HG02870 (cell line): ENCODE results near the gene SLAIN2.
"Not testable (repeated sequence)": the region's sequence is repeated elsewhere in the genome, so short reads cannot be mapped to it uniquely, and the experiment has no call there.

Experiments
- ATAC-seq: cut with Tn5 transposase; IDR thresholded peaks from one replicate; pipeline ENCODE4 v1.9.1; 2021; ENCODE audit warnings: mild to moderate bottlenecking, moderate library complexity; ENCODE audit not compliant: unreplicated experiment

SLAIN2 gene

DNA sequence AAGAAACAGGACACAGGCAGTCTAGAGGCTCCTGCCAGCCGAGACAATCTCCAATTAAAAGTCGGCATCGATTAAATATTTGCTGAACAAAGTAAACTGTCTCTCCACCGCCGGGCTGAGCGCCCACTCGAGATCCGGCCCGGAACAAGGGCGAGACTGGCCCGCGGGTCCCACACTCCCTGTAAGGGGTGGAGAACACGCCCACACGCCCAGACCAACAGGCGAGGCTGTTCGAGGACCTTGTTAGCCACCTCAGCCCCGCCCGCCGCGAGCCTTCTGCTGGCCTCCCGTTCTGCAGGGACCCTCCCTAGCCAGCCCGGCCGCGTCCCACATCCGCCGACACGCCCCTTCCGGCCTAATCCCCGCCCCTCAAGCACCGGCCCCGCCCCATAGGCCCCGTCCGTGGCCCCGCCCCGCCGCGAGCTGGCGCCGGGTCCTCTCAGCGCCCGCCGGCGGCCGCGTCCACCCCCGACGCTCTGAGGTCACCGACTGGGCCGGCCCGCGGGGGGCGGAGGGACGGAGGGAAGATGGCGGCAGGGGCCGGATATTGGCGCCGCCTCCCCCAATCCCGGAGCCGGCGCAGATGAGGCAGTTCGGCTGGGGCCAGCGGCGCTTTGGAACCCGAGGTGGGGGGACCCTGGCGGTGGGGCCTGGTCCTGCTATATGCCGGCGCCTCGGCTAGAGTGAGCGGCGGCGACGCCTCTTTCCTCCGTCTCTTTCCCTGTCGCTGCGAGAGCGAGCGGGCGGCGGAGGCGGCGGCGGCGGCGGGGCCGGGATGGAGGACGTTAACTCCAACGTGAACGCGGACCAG lies at the start of gene SLAIN2:
Gene SLAIN2, plus strand, starts transcription at position 565 of the 811 bp plus-strand sequence. Its CDS starts 211 bp downstream, at position 776.
- peak; percentile 85 for ATAC-seq

GRCh38 chr4:48292218-48292790 lies 49.0 kb upstream of the SLAIN2 start:
- not testable (repeated sequence) for ATAC-seq

DNA sequence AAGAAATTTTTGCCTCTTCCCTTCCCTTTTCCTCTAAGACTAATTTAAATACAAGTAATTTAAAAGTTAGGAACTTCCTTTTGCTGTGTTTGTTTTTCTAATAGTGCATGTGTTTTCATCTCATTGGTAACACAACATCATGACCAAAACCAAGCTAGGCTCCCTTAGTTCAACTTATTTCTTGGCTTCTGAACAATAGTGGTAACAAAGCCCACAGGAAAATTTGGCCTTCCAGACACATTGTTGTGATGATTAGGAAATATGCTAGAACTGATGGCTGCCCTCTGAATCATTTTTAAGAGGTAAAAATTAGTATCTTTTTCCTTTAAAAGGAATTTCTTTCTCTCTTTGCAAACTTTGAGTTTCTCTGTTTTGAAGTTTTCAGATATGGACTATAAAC lies 46.2 kb upstream of the SLAIN2 start:
- no peak for ATAC-seq

- peak; percentile 95 for ATAC-seq
These were observed 45.0 kb upstream of the SLAIN2 start for GRCh38 chr4:48296365-48296764.

DNA sequence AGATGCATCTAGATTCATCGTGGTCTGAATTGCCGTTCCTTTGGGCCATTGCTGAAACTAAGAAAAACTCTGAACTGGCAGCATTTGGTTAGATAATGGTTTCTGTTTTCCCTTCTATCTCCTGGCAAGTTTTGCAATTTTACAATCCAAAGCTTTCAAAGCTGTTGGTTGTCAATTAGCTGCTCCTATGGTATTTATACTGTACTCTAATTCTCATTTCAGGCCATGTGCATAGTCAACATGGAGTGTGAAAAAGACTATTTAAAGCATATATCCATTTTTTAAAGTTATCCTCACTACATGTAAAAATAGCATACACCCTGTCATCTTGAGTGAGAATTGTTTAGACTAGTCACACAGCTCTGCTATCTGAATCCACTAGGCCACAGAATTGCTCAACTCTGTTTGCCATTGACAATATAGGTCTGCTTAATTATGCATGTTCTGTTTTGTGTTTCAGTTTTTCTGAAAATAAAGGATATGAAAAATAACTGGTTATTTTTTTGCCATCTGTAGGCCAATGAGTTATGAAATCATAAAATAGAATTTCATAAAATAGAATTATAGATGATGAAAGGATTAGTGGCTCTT lies 44.0 kb upstream of the SLAIN2 start:
- ATAC-seq, result no peak

- no peak for ATAC-seq
These were observed 41.8 kb upstream of the SLAIN2 start for GRCh38 chr4:48299560-48299959.

GRCh38 chr4:48300004-48300403 lies 41.3 kb upstream of the SLAIN2 start:
- ATAC-seq, result no peak

DNA sequence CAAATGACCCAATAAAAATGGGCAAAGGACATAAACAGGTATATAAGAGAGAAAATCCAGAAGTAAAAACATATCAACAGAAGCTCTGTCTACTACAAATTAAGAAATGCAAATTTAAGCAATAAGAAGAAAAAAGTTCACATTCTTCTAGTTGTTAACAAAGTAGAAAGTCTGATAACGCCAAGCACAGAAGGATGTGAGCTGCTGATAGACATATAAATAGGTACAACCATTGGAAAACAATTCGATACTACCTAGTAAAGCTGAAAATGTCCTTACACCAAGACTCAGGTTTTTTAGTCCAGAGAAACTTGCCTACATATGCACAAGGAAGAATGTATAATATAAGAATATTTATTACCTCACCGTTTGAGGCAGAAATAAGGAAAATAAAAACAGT lies 35.8 kb upstream of the SLAIN2 start:
- ATAC-seq, result no peak

GRCh38 chr4:48307528-48307927 lies 33.8 kb upstream of the SLAIN2 start:
- no peak for ATAC-seq

DNA sequence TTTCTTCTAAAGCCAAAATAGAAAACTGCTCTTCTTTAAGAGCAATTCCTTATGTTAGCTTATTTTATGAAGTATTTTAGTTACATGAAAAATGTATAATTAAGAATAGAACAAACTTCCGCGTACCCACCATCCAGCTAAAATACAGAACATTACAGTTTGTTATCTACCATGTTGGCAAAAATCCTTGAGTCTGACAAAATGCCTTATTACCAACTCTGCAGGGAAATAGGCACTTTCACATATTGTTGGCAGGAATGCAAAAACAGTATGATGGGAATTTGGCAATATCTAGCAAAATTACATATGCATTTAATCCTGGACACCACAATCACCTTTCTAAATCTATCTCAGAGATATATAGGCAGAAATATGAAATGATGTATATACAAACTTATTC lies 32.4 kb upstream of the SLAIN2 start:
- ATAC-seq, result no peak

GRCh38 chr4:48311896-48312295 lies 29.4 kb upstream of the SLAIN2 start:
- no peak for ATAC-seq

- ATAC-seq, result not testable (repeated sequence)
These were observed 26.6 kb upstream of the SLAIN2 start for GRCh38 chr4:48314746-48315145.

DNA sequence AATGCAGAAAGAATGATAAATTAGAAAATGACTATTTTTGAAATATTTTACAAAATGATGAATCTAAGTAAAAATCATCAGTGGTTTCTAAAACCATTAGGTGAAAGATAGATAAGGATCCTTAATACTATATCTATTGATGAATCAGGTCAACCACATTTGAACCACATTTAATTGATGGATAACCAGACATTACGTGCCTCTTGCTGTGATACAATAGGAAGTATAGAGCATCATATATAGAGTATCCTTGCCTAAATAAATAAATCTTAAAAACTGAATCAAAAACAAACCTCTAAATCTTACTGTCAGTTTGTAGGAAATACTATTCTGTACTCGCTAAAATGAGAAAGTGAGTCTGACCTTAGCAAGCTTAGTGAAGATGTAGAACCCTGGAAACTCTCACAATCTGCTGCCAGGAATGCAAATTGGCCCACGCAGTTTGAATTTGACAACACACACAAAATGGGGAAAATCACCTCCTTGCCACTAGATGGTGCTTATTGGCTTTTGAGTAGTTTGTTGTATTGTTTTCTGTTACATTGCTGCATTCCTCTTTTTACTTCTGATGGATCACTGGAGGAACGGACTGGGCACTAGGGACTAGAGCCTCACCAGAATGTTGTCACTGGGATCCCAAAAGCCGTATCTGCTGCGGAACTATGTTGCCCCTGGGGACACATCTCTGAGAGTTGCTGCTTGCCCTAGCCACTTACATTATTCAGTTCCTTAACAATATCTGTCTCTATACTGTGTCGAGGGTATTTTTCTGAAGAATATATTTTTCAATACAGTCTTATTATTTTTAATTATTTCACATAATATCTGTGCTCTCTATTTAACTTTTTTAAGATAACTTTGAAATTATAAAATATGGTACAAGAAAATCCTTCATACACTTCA lies 25.4 kb upstream of the SLAIN2 start:
- ATAC-seq, result peak; percentile 66

DNA sequence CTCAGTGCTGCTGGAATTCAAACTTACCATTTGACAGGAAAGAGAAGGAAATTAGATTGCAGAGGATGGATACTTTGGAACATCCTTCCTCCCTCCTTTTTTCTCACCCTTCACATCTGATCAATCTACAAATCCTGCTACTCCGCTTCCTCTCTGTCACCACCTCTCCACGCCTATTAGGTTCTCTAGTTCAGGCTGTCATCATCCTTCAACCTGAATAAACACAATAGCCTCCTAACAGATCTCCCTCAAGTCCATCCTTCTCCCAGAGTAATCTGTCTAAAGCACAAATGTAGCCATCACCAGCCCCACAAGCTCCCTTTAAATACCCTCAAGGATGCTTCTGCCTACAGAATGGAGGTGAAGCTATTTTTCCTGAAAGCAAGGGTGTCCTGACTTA lies 20.0 kb upstream of the SLAIN2 start:
- ATAC-seq, result no peak

- ATAC-seq, result no peak
These were observed 19.3 kb upstream of the SLAIN2 start for GRCh38 chr4:48322063-48322462.

DNA sequence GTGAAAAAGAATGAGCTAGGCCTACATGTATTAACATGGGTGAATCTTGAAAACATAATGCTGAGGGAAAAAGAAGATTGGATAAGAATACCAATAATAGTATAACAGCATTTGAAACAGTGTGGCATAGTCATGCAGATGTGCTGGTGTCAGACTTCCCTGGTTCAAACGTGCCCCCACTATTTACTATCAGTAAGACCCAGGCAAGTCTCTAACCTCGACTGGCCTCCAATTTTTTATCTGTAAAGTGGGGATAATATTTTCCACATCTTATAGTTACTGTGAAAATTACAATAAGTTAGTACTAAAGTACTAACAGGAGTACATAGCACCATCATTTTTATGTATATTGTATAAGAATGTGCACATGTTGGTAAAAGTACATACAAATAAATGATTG lies 17.0 kb upstream of the SLAIN2 start:
- no peak for ATAC-seq

DNA sequence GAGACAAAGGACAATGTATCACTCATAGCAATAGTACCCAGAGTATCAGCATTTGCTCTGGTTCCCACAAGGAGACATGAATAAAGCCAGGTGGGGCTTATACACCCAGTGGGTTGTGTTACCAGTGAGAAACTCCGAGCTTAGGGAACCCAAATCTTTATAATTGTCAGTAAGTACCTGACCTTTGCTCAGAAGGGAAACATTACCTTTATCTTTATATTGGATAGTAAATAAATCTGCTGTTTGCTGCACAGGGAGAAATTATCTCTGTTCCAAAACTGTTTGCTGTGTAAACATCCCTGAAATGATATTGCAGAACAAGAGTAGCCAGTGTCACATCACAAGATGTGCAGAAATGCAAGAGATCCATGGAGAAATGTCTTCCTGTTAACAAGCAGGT lies 12.1 kb upstream of the SLAIN2 start:
- ATAC-seq, result no peak

DNA sequence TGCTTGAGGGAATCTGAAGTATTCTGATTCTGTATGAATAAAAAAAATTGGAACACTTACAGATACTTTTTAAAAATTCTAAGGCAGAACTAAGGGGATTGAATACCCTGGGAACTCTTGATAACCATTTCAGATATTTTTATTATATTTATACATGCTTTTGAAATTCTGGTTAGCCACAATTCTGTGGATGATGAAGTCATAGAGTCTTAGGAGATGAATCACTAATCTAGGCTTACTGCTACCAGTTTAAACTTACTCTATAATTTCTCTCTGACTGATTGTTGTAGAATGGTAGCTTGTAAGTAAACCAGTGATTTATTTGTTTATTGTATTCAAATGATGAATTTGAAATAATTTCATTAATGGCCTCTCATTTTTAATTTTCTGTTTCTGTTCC lies 11.4 kb upstream of the SLAIN2 start:
- ATAC-seq, result no peak

- ATAC-seq, result no peak
These were observed 9.6 kb upstream of the SLAIN2 start for GRCh38 chr4:48331577-48332330.

GRCh38 chr4:48332661-48333060 lies 8.7 kb upstream of the SLAIN2 start:
- no peak for ATAC-seq
